ENCODE measurements around the gene GAGE12F.
"Not testable (repeated sequence)": the region's sequence is repeated elsewhere in the genome, so short reads cannot be mapped to it uniquely, and the experiment has no call there.

DNA sequence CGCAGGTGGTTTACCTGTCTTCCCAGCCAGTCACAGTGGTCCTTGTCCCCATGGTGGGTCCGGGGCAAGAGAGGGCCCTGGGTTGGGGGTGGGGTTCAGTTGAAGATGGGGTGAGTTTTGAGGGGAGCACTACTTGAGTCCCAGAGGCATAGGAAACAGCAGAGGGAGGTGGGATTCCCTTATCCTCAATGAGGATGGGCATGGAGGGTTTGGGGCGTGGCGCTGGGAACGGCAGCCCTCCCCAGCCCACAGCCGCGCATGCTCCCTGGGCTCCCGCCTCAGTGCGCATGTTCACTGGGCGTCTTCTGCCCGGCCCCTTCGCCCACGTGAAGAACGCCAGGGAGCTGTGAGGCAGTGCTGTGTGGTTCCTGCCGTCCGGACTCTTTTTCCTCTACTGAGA is 9.7 kb upstream of the GAGE12F start, which contains the start of gene GAGE12E:
- not testable (repeated sequence) for TF ChIP-seq PATZ1 (CRISPR knock-in tag; IDR thresholded peaks at IDR 0.05; ENCODE audit: borderline replicate concordance); ZNF565 (CRISPR knock-in tag; conservative IDR thresholded peaks at IDR 0.05; ENCODE audit: low read depth); BACH2 (CRISPR knock-in tag; IDR thresholded peaks at IDR 0.05; ENCODE audit: borderline replicate concordance); CSDC2 (CRISPR knock-in tag; IDR thresholded peaks at IDR 0.05); OSR1 (CRISPR knock-in tag; IDR thresholded peaks at IDR 0.05); ZNF70 (CRISPR knock-in tag; IDR thresholded peaks at IDR 0.05); TOX (CRISPR knock-in tag; IDR thresholded peaks at IDR 0.05; ENCODE audit: borderline replicate concordance); ESRRG (CRISPR knock-in tag; IDR thresholded peaks at IDR 0.05); TCF4 (CRISPR knock-in tag; IDR thresholded peaks at IDR 0.05; ENCODE audit: borderline replicate concordance); ZFP3 (CRISPR knock-in tag; IDR thresholded peaks at IDR 0.05); ZC3H10 (CRISPR knock-in tag; IDR thresholded peaks at IDR 0.05); ISL1 (CRISPR knock-in tag; IDR thresholded peaks at IDR 0.05); ZFP30 (CRISPR knock-in tag; IDR thresholded peaks at IDR 0.05)
- TF ChIP-seq, protein P1, sequence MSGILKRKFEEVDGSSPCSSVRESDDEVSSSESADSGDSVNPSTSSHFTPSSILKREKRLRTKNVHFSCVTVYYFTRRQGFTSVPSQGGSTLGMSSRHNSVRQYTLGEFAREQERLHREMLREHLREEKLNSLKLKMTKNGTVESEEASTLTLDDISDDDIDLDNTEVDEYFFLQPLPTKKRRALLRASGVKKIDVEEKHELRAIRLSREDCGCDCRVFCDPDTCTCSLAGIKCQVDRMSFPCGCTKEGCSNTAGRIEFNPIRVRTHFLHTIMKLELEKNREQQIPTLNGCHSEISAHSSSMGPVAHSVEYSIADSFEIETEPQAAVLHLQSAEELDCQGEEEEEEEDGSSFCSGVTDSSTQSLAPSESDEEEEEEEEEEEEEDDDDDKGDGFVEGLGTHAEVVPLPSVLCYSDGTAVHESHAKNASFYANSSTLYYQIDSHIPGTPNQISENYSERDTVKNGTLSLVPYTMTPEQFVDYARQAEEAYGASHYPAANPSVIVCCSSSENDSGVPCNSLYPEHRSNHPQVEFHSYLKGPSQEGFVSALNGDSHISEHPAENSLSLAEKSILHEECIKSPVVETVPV (CRISPR knock-in tag; IDR thresholded peaks at IDR 0.05), result not testable (repeated sequence)

Measured in SK-N-SH treated with all-trans-retinoic acid at 6 μM for 48 hours (cell line).